SK-N-SH (cell line): ENCODE measurements around the gene SPOCK3. TPM values are rescaled to one million over a fixed set of nuclear protein-coding genes. Genes with fewer than 3 reads are reported as not detected.

Experiments
- CTCF ChIA-PET: fragments of 300-600, 350-600 bp; formaldehyde crosslinking; extraction: SDS; loops from one replicate; lab custom pipeline; 2021; lab: Yijun Ruan, JAX
- POLR2A ChIA-PET: fragments of 350-600 bp; sonication (Branson Sonifier 250); formaldehyde crosslinking; extraction: SDS; loops from one replicate; lab custom pipeline; 2020; ENCODE audit warnings: antibody characterized with exemption, inconsistent platforms; lab: Yijun Ruan, JAX
- DNase-seq: peaks from one replicate; pipeline ENCODE4 v3.0.0; 2012
- H2AFZ ChIP-seq: fragments of 200-600 bp; sonication (generic); 2 replicates; pipeline ENCODE4 v1.8.1; 2016; ENCODE audit warnings: antibody characterized with exemption, mild to moderate bottlenecking, low read depth
- H3F3A ChIP-seq: fragments of 200-600 bp; sonication (generic); replicated peaks from 2 replicates; pipeline ENCODE3; 2016; ENCODE audit warnings: antibody characterized with exemption, mild to moderate bottlenecking; ENCODE audit not compliant: insufficient read depth
- H3K27ac ChIP-seq, 2 experiments: fragments of 200-500 bp in 1 of 2; fragments of 200-600 bp in 1 of 2; sonication (Bioruptor generic) in 1 of 2; sonication (generic), shearing (Covaris generic) in 1 of 2; 2 replicates each; pipeline versions ENCODE4 v1.5.1 to v1.6.1; 2014 to 2016; ENCODE audit warnings: low read depth in 2 of 2, inconsistent platforms in 1 of 2, low read length in 1 of 2, mild to moderate bottlenecking in 1 of 2, mixed read lengths in 1 of 2
- H3K27me3 ChIP-seq: fragments of 200-600 bp; sonication (generic), shearing (Covaris generic); 2 replicates; pipeline ENCODE4 v1.6.1; 2016; ENCODE audit warnings: mixed run types; ENCODE audit not compliant: insufficient read depth
- H3K36me3 ChIP-seq, 2 experiments: fragments of 200-500 bp in 1 of 2; fragments of 200-600 bp in 1 of 2; sonication (Bioruptor generic) in 1 of 2; sonication (generic) in 1 of 2; replicated peaks in 1 of 2; 2 replicates each; pipeline versions ENCODE3 to v1.5.1; 2014 to 2016; ENCODE audit warnings: low read length in 1 of 2, mild to moderate bottlenecking in 1 of 2; ENCODE audit not compliant: insufficient read depth in 2 of 2, control insufficient read depth in 1 of 2
- H3K4me1 ChIP-seq, 2 experiments: fragments of 200-500 bp in 1 of 2; fragments of 200-600 bp in 1 of 2; sonication (Bioruptor generic) in 1 of 2; sonication (generic), shearing (Covaris generic) in 1 of 2; 2 replicates each; pipeline versions ENCODE4 v1.5.1 to v1.6.1; 2014 to 2016; ENCODE audit warnings: low read depth in 1 of 2, low read length in 1 of 2, mixed run types in 1 of 2; ENCODE audit not compliant: insufficient read depth in 2 of 2, control insufficient read depth in 1 of 2
- H3K4me2 ChIP-seq: fragments of 200-600 bp; sonication (generic), shearing (Covaris generic); 2 replicates; pipeline ENCODE4 v1.6.1; 2017; ENCODE audit warnings: mixed run types
- H3K4me3 ChIP-seq, 2 experiments: fragments of 200-500 bp in 1 of 2; fragments of 200-600 bp in 1 of 2; sonication (Bioruptor generic) in 1 of 2; sonication (generic), shearing (Covaris generic) in 1 of 2; 2 replicates each; pipeline versions ENCODE4 v1.5.1 to v1.8.1; 2014 to 2016; ENCODE audit warnings: low read depth in 2 of 2, inconsistent platforms in 1 of 2, low read length in 1 of 2, mild to moderate bottlenecking in 1 of 2, mixed read lengths in 1 of 2, moderate library complexity in 1 of 2
- H3K79me2 ChIP-seq: fragments of 200-600 bp; sonication (generic); 2 replicates; pipeline ENCODE4 v1.8.1; 2017; ENCODE audit warnings: mild to moderate bottlenecking; ENCODE audit not compliant: insufficient read depth
- H3K9ac ChIP-seq: fragments of 200-600 bp; sonication (generic); 2 replicates; pipeline ENCODE4 v1.6.1; 2017; ENCODE audit warnings: mixed run types
- H3K9me2 ChIP-seq: fragments of 200-600 bp; sonication (generic); 2 replicates; pipeline ENCODE4 v1.6.1; 2017; ENCODE audit warnings: mixed run types
- H3K9me3 ChIP-seq: fragments of 200-600 bp; sonication (generic); 2 replicates; pipeline ENCODE4 v1.6.1; 2017; ENCODE audit warnings: mixed run types, mild to moderate bottlenecking, moderate library complexity
- H4K20me1 ChIP-seq: fragments of 200-600 bp; sonication (generic); 2 replicates; pipeline ENCODE4 v1.6.1; 2017; ENCODE audit warnings: mild to moderate bottlenecking, mixed run types; ENCODE audit not compliant: insufficient read depth
- CHD2 ChIP-seq: fragments of 150-350 bp; IDR thresholded peaks from 2 replicates; pipeline ENCODE4 v1.6.1; 2018; ENCODE audit warnings: low read length; ENCODE audit not compliant: partially characterized antibody
- FOSL2 ChIP-seq: IDR thresholded peaks from 2 replicates; pipeline ENCODE4 v1.4.0; 2012; ENCODE audit warnings: low read depth, mild to moderate bottlenecking, moderate library complexity, borderline replicate concordance
- FOXJ3 ChIP-seq: sonication (generic); formaldehyde crosslinking; IDR thresholded peaks from 2 replicates; pipeline ENCODE4 v1.5.1; 2020; ENCODE audit warnings: mild to moderate bottlenecking, missing genetic modification reagents
- FOXM1 ChIP-seq: IDR thresholded peaks from 2 replicates; pipeline ENCODE4 v1.4.0; 2012; ENCODE audit warnings: low read depth, mild to moderate bottlenecking
- IRF3 ChIP-seq: fragments of 150-350 bp; IDR thresholded peaks from 2 replicates; pipeline ENCODE4 v1.6.1; 2016; ENCODE audit warnings: mild to moderate bottlenecking, low read depth, low read length
- PBX3 ChIP-seq: IDR thresholded peaks from 2 replicates; pipeline ENCODE4; 2012
- TCF12 ChIP-seq: IDR thresholded peaks from 2 replicates; pipeline ENCODE4 v1.4.0; 2012
- TEAD4 ChIP-seq: IDR thresholded peaks from 2 replicates; pipeline ENCODE4 v1.4.0; 2012; ENCODE audit warnings: mild to moderate bottlenecking, borderline replicate concordance; ENCODE audit not compliant: insufficient read depth
- USF1 ChIP-seq: IDR thresholded peaks from 2 replicates; pipeline ENCODE4 v1.4.0; 2012; ENCODE audit warnings: low read depth, borderline replicate concordance
- USF2 ChIP-seq: fragments of 150-350 bp; IDR thresholded peaks from 2 replicates; pipeline ENCODE4 v1.6.1; 2017; ENCODE audit warnings: antibody characterized with exemption, low read length, low read depth, borderline replicate concordance
- WGBS: methylation state at CpG from one replicate; pipeline ENCODE4 v1.1.6; 2017; ENCODE audit warnings: low lambda C conversion rate; 5-methylcytosine and 5-hydroxymethylcytosine counted together
- polyA plus RNA-seq, 3 experiments: library from polyadenylated mRNA; depleted of rRNA; stranded (reverse); fragments of >200 nt; gene quantifications; 2 replicates each; pipeline ENCODE4 v1.2.3, GENCODE V29; 2012

SPOCK3 gene
- polyA plus RNA-seq, 1 of the 3 experiments (the other 2 are of a cell fraction), result not detected

GRCh38 chr4:166822386-166822785, 411.9 kb downstream of the SPOCK3 start:
- H2AFZ ChIP-seq, result no peak overlapping the region
- no peaks in the 10 kb centered on the region for H3K9me2 ChIP-seq
- ChIA-PET CTCF (no interaction called here), POLR2A (no interaction called here)
- DNase-seq, result no peak
- H3K4me1 ChIP-seq, result no peaks in the 10 kb centered on the region
- H3K4me2 ChIP-seq, result no peak overlapping the region
- H3K27me3 ChIP-seq, result no peaks in the 10 kb centered on the region
- no peak overlapping the region for H3K9ac ChIP-seq
- H3K27ac ChIP-seq, result no peak overlapping the region
- H4K20me1 ChIP-seq, result no peaks in the 10 kb centered on the region
- no peaks in the 10 kb centered on the region for H3F3A ChIP-seq
- TF ChIP-seq FOXJ3 (CRISPR knock-in tag), result no peak
- TF ChIP-seq FOSL2, result no peak
- 28% methylated on average over 4 of the region's 4 CpGs for WGBS
- no peaks in the 10 kb centered on the region for H3K9me3 ChIP-seq
- H3K4me3 ChIP-seq, result no peak overlapping the region
- H3K36me3 ChIP-seq, result no peaks in the 10 kb centered on the region
- H3K79me2 ChIP-seq, result no peaks in the 10 kb centered on the region

GRCh38 chr4:166816890-166817289, 417.4 kb downstream of the SPOCK3 start:
- Histone ChIP-seq H3K4me2 (no peak overlapping the region), H3K9ac (no peak overlapping the region), H3K4me3 (no peak overlapping the region), H2AFZ (no peak overlapping the region), H3K9me3 (no peaks in the 10 kb centered on the region), H3F3A (no peaks in the 10 kb centered on the region), H3K79me2 (no peaks in the 10 kb centered on the region), H3K36me3 (no peaks in the 10 kb centered on the region), H3K27ac (no peak overlapping the region), H4K20me1 (no peaks in the 10 kb centered on the region), H3K4me1 (no peaks in the 10 kb centered on the region), H3K27me3 (no peaks in the 10 kb centered on the region), H3K9me2 (no peaks in the 10 kb centered on the region)
- ChIA-PET POLR2A (no interaction called here), CTCF (no interaction called here)
- TF ChIP-seq CHD2 (no peak), PBX3 (no peak), USF2 (no peak), TCF12 (no peak), USF1 (no peak), IRF3 (no peak), TEAD4 (no peak), FOXM1 (no peak)
- no peak for DNase-seq
- WGBS, result 10% methylated on average over 3 of the region's 3 CpGs
